Adrenal gland (tissue), 12 donors: Measurements from ENCODE around the gene CUX1. TPM values are rescaled to one million over a fixed set of nuclear protein-coding genes. Genes with fewer than 3 reads are reported as not detected.

Experiments
- DNase-seq, 7 donors: peaks; one replicate each; pipeline ENCODE4 v3.0.0-alpha.2; 2019 to 2020
- H3K27ac ChIP-seq, 5 donors: fragments of 200-600 bp; sonication (generic) in 4 of 5; 1 replicate in 3 of 5; 2 replicates in 2 of 5; pipeline versions ENCODE4 v1.5.1 to v1.8.0; 2016 to 2020; ENCODE audit warnings: mild to moderate bottlenecking in 1 of 5
- H3K27me3 ChIP-seq: fragments of 200-600 bp; 2 replicates; pipeline ENCODE4 v1.8.0; 2021
- H3K36me3 ChIP-seq, 2 donors: fragments of 200-600 bp; replicated peaks in 1 of 2; 1 replicate in 1 of 2; 2 replicates in 1 of 2; pipeline versions ENCODE4 v1.5.1 to v1.8.0; 2018 to 2022
- H3K4me1 ChIP-seq, 2 donors: fragments of 200-600 bp; replicated peaks in 1 of 2; 1 replicate in 1 of 2; 2 replicates in 1 of 2; pipeline versions ENCODE4 v1.5.1 to v1.8.0; 2018 to 2021
- H3K4me3 ChIP-seq, 4 donors: fragments of 200-600 bp; sonication (generic) in 3 of 4; one replicate each; pipeline ENCODE4 v1.5.1; 2016 to 2018
- H3K9me3 ChIP-seq, 3 donors: fragments of 200-600 bp; sonication (generic) in 1 of 3; replicated peaks in 1 of 3; 1 replicate in 2 of 3; 2 replicates in 1 of 3; pipeline versions ENCODE4 v1.5.1 to v1.8.0; 2016 to 2021
- POLR2A ChIP-seq, 2 donors: fragments of 450-650 bp; IDR thresholded peaks; one replicate each; pipeline ENCODE4 v1.6.1; 2017; ENCODE audit warnings: antibody characterized with exemption in 2 of 2, mild to moderate bottlenecking in 2 of 2, moderate library complexity in 1 of 2
- WGBS, 4 donors: extraction: QIAGEN DNeasy Blood & Tissue Kit in 2 of 4; methylation state at CpG; one replicate each; pipeline versions ENCODE4 v1.1.5 to v1.1.7; 2013 to 2017; 5-methylcytosine and 5-hydroxymethylcytosine counted together
- intact Hi-C, 2 donors: fragments of 100-400 bp; cut with DNase I; formaldehyde crosslinking; loops; one replicate each; pipeline versions ENCODE4 v1.14.1 to v1.15.0; 2022 to 2023
- polyA plus RNA-seq, 3 donors: library from polyadenylated mRNA; stranded (reverse); fragments of 200-250 nt in 2 of 3; fragments of 350-450 nt in 1 of 3; fragmentation: Illumina TruSeq in 1 of 3; extraction: RNeasy Lipid Tissue Mini Kit (QIAGEN cat#74804) in 1 of 3; gene quantifications; one replicate each; pipeline ENCODE4 v1.2.3, GENCODE V29; 2013 to 2014
- total RNA-seq, 9 donors: library from RNA; depleted of rRNA in 4 of 9; stranded (reverse); fragments of >200 nt in 4 of 9; fragments of 120-200 nt in 1 of 9; fragmentation: NEBNext Ultra II Directional in 1 of 9; extraction: Animal tissue kit (Norgen Biotek cat#: 25700) in 1 of 9; gene quantifications; one replicate each; pipeline versions ENCODE4 v1.1.0 to v1.2.4, GENCODE V29; 2013 to 2023
- TF ChIP-seq, protein P1 (sequence below), 6 experiments: fragments of 450-650 bp in 4 of 6; fragments of 200-600 bp in 2 of 6; sonication (generic) in 1 of 6; IDR thresholded peaks; 1 replicate in 5 of 6; 2 replicates in 1 of 6; pipeline versions ENCODE4 v1.5.1 to v1.8.0; 2016 to 2021; ENCODE audit warnings: antibody characterized with exemption in 6 of 6, mild to moderate bottlenecking in 2 of 6, moderate library complexity in 1 of 6
- donor health status: healthy with polysubstance abuse.
- donor health status: Bipolar disorder and iron deficiency.
- donor health status: DM: yes; HTN: yes; CAD: no.
- donor health status: DM: no; HTN: no; CAD: no.
- donor health status: DM: no; HTN: no; CAD: no.
- donor health status: DM: yes; HTN: yes; CAD: no.

CUX1 gene
- total and polyA plus RNA-seq, 12 donors: 17.2 to 72.6 (median 58.3) TPM

DNA sequence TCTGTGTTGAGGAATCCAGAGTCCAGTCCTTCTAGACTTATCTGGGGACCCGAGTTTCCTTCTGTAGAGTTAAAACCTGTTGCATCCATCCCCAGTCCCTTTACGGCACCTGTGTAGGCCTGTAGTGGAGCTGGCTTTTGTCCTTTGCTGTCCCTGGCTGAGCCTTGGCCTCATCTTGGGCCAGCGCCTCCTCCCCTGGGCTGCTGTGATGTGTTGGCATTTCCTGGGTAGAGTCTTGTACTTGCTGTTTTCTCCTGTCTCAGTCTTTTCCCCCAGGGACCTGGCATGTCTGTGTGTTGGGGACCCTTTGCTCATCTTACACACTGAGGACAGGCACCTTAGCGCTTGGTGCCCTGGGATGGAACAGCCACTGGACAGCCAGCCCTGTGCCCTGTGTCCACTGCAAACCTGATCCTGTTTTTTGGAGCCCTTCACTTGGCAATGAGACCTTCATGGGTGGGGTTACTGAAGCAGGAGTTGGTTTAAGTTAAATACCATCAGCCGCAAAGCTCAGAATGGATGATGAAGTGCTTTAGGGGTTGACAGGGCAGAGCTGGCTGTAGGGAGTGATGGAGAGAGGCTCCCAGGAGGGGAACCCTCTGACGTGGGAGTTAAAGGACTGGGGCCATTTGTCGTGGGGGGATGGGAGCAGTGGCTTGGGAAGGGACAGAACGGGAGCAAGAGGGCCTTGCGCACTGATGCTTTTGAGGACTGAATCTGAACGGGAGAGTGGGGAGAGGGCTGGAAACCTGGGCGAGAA lies 50.9 kb downstream of the CUX1 start:
- H3K27ac ChIP-seq: no peak overlapping the region
- no peaks in the 10 kb centered on the region for H3K36me3 ChIP-seq
- H3K4me3 ChIP-seq: no peak overlapping the region
- 84 to 89% (median 88%) methylated on average over 10 to 11 of the region's 11 CpGs for WGBS, 4 donors
- no peak for DNase-seq
- intact Hi-C loops: no loop called here
- no peaks in the 10 kb centered on the region for H3K9me3 ChIP-seq
- H3K27me3 ChIP-seq: no peaks in the 10 kb centered on the region
- no peaks in the 10 kb centered on the region for H3K4me1 ChIP-seq
- TF ChIP-seq, protein P1, sequence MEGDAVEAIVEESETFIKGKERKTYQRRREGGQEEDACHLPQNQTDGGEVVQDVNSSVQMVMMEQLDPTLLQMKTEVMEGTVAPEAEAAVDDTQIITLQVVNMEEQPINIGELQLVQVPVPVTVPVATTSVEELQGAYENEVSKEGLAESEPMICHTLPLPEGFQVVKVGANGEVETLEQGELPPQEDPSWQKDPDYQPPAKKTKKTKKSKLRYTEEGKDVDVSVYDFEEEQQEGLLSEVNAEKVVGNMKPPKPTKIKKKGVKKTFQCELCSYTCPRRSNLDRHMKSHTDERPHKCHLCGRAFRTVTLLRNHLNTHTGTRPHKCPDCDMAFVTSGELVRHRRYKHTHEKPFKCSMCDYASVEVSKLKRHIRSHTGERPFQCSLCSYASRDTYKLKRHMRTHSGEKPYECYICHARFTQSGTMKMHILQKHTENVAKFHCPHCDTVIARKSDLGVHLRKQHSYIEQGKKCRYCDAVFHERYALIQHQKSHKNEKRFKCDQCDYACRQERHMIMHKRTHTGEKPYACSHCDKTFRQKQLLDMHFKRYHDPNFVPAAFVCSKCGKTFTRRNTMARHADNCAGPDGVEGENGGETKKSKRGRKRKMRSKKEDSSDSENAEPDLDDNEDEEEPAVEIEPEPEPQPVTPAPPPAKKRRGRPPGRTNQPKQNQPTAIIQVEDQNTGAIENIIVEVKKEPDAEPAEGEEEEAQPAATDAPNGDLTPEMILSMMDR (IDR thresholded peaks at IDR 0.05): no peak
- no peak for TF ChIP-seq POLR2A (IDR thresholded peaks at IDR 0.05)

DNA sequence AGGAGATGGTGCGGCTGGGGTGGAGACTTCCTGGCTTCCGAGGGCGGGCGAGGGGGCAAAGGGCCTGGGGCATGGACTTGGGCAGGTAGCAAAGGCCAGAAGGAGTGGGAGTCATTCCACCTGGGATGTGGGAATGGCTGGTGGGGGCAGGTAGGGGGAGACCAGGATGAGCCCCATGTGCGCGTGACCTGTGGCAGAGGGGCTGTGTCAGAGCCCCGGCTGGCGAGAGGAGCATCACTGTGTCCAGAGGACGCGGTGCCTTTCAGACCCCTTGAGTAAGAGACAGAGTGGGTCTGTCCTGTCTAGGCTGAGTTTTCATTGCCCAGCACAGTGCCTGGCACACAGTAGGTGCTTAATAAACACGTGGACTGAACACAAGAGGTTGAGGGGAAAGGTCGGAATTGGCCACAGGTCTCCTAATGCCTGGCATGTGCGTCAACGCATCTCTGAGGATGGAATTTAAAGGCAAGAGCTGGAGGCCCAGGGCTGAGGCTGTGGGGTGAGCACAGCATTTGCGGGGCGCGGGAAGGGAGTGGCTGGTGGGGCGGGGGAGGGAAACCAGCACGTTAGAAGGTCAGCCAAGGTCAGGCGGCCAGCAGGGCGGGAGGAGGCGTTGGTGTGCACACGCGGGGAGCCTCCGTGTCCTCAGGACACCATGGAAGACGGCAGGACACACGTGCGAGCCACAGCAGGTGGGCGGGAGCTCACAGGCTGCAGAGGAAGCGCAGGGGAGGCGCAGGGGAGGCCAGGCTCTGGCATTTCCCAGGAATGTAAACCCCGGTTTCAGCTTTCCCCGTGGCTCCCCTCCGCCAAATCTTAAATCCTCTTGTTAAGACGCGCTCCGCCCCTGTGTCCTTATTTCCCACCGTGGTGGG lies 51.8 kb downstream of the CUX1 start:
- TF ChIP-seq POLR2A (IDR thresholded peaks at IDR 0.05): no peak
- TF ChIP-seq, protein P1 (IDR thresholded peaks at IDR 0.05): no peak
- Histone ChIP-seq H3K27ac (no peak overlapping the region), H3K27me3 (no peaks in the 10 kb centered on the region), H3K36me3 (no peaks in the 10 kb centered on the region), H3K4me1 (no peaks in the 10 kb centered on the region), H3K9me3 (no peaks in the 10 kb centered on the region), H3K4me3 (no peak overlapping the region)
- intact Hi-C loops: no loop called here
- WGBS, 4 donors: 86 to 90% (median 87%) methylated on average over 38 of the region's 38 CpGs
- DNase-seq: no peak

DNA sequence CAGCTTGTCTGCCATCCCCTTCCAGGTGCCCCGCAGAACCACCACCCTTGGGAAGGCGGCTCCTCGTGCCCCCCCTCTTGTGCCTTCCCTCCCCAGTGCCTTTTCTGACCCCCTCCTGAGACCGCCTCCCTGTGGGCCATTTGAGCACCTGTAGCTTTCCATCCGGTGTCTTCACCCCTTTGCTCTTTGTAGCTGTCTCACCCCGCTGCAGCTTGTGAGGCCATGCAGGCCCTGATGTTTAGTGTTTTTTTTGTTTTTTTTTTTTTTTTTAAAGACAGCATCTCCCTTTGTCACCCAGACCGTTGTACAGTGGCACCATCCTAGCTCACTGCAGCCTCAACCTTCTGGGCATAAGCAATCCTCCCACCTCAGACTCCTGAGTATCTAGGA lies 52.5 kb downstream of the CUX1 start:
- intact Hi-C loops: no loop called here
- no peak for DNase-seq
- Histone ChIP-seq H3K36me3 (no peaks in the 10 kb centered on the region), H3K4me1 (no peaks in the 10 kb centered on the region), H3K9me3 (no peaks in the 10 kb centered on the region), H3K27ac (no peak overlapping the region), H3K4me3 (no peak overlapping the region), H3K27me3 (no peaks in the 10 kb centered on the region)
- TF ChIP-seq, protein P1 (IDR thresholded peaks at IDR 0.05): no peak
- no peak for TF ChIP-seq POLR2A (IDR thresholded peaks at IDR 0.05)
- WGBS, 4 donors: 68 to 93% (median 86%) methylated on average over 6 to 7 of the region's 7 CpGs

DNA sequence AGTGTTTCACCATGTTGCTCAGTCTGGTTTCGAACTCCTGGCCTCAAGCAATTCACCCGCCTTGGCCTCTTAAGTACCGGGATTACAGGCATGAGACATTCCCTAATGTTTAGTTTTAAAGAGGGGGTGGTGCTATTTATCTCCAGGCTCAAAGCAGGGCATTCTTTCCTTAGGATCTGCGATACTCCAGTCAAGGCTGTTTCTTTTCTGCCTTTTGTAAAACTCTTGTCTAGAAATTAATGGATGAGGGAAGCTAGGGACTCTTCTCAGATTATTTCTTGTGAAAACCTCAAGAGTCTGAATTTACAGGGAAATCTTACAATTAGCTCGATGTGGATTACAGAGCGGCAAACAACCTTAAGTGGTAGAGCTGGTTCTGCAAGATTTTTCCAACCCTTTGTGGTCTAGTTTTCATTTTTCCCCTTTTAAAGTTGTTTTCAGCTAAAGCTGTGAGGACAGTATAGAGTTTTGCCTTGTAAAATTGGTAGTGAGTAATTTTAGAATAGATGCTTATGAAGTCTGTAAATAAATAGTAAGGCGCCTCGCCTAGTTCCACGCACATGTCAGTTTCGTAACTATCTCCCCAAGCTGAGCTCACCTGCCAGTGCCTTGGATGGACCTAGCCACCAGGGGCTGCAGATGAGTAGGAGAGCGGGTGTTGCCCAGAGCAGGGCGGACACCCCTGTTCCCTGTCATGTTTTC lies 53.1 kb downstream of the CUX1 start:
- no peak for DNase-seq
- Histone ChIP-seq H3K9me3 (no peaks in the 10 kb centered on the region), H3K4me3 (no peak overlapping the region), H3K27me3 (no peaks in the 10 kb centered on the region), H3K27ac (no peak overlapping the region), H3K36me3 (no peaks in the 10 kb centered on the region), H3K4me1 (no peaks in the 10 kb centered on the region)
- TF ChIP-seq POLR2A (IDR thresholded peaks at IDR 0.05): no peak
- TF ChIP-seq, protein P1 (IDR thresholded peaks at IDR 0.05): no peak
- WGBS, 4 donors: 82 to 88% (median 84%) methylated on average over 12 of the region's 12 CpGs
- intact Hi-C loops: no loop called here
